ENCODE data around the gene TRAPPC12.
A peak's percentile ranks its signal among the peaks of the same experiment; 100 is the strongest.
"Not testable (repeated sequence)": the region's sequence is repeated elsewhere in the genome, so short reads cannot be mapped to it uniquely, and the experiment has no call there.

Gene TRAPPC12

GRCh38 chr2:3515438-3515837 lies 135.9 kb downstream of the TRAPPC12 start:
- DNase-seq (ENCODE audit: low spot score): not testable (repeated sequence)

DNA sequence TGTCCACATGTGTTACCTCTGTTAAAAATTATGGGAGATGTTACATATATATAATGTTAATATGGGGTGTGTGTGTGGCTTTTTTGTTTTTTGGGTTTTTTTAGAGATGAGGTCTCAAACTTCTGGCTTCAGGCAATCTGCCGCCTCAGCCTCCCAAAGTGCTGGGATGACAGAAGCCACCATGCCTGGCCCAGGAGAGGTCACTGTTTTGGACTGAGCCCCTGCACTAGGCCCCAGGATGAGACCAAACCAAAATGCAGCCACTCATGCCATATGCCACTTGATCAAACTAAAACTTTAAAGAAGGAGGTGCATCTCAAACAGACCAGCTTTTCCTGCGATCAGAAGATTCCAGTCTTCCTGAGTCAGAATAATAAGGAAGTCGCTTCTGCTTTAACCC lies 137.3 kb downstream of the TRAPPC12 start:
- DNase-seq (ENCODE audit: low spot score): no peak

- DNase-seq (ENCODE audit: low spot score): no peak
Measured at GRCh38 chr2:3517948-3518495, 138.5 kb downstream of the TRAPPC12 start.

GRCh38 chr2:3518496-3519254 lies 139.2 kb downstream of the TRAPPC12 start:
- peak; percentile 98 for DNase-seq (ENCODE audit: low spot score)

- peak; percentile 82 for DNase-seq (ENCODE audit: low spot score)
Measured at GRCh38 chr2:3519255-3520205, 140.0 kb downstream of the TRAPPC12 start, which contains the start of gene ADI1. Gene ADI1, minus strand, starts transcription at chr2:3519531. Its CDS starts 44 bp downstream, at chr2:3519487.

DNA sequence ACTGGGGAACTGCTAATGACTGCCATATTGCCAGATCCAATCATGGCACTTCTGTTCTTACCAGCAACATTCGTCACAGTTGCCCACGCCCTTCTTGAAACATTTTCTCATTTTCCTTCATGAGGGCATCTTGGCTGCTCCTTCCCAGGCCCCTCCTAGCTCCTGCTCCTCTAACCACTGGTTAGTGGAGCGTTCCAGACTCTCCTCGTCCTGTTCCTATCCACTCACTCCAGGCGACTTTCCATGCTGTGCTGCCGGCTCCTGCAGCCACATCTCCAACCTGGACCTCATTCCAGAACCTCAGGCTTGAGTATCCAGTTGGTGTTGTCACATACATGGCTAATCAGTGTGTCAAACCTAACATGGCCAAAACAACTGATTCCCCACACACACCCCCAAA lies 141.1 kb downstream of the TRAPPC12 start:
- no peak for DNase-seq (ENCODE audit: low spot score)

DNA sequence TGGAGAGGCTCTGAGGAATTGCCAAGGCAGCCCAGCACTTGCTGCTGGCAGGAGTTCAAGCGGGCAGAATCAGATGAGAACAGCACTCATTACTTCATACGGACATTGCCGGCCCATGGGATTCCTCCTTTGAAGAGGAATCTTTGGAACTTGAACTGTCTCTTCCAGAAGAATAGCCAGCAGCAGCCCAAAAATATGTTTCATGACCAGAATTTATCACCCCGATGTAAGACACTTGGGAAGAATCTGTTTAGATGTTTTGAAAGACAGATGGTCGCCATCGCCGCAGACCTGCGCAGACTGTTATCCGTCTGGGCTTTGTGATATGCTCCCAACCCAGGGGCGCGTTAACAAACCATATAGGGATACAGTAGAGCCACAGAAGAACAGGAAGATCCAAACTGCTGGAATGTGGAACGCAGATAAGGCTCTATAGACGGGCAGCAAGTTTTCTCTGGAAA lies 143.5 kb downstream of the TRAPPC12 start:
- DNase-seq (ENCODE audit: low spot score): no peak

DNA sequence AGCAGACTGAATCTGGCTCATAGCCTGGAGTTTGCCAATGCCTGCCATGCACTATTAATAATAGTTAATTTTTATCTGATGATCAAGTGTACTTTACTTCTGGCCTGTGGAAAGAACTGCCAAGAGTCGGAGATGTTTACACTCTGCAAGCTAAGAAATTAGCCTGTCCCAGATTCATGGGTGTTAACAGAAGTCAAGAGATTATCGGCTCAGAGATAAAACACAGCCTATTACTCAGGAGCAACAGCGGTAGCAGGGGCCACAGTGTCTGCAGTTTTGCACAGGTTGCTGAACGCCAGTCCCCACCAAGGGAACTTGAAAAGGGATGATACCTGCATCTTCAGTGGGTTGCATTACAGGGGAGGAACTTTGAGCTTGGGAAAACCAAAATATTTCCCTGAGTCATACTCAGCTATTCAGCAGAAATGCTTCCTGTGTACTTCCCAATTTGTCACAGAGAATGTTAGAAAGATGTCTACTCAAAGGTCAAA lies 144.1 kb downstream of the TRAPPC12 start:
- DNase-seq (ENCODE audit: low spot score): peak; percentile 44

GRCh38 chr2:3526871-3527270 lies 147.4 kb downstream of the TRAPPC12 start:
- DNase-seq (ENCODE audit: low spot score): no peak

GRCh38 chr2:3527886-3528785 lies 148.6 kb downstream of the TRAPPC12 start:
- DNase-seq (ENCODE audit: low spot score): no peak

All from kidney tubule cell (primary cell).